GM21381 (cell line): ENCODE measurements around the gene RAB33A.
A peak's percentile ranks its signal among the peaks of the same experiment; 100 is the strongest.

Experiments
- ATAC-seq: cut with Tn5 transposase; IDR thresholded peaks from one replicate; pipeline ENCODE4 v1.9.1; 2021; ENCODE audit warnings: mild to moderate bottlenecking, moderate library complexity; ENCODE audit not compliant: unreplicated experiment

Gene RAB33A

DNA sequence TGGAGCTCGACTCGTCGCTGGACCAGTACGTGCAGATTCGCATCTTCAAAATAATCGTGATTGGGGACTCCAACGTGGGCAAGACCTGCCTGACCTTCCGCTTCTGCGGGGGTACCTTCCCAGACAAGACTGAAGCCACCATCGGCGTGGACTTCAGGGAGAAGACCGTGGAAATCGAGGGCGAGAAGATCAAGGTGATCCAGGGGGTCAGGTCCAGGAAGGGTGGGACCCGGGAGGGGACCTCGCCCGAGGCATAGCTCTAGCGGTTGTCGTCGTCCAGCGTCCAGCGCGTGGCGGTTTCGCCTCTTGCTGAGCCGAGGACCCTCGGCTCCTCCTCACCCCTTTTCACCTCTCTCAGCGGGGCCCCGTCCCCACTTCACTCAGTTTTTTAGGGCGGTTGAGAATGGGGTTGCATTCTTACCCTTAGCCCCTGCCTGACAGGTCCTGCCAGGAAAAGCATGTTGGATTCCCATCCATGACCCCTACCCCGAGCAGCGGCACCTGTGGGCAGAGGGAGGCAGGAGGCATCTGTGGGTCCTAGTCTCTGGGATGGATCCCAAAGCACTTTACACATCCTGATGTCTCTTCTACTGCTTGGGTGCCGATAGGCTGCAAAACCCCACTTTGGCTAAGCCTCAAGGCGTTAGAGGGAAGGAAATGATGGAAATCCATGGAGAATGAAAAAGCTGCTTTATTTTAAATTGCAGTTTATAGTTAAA lies 524 bp downstream of the RAB33A start:
- no peak for ATAC-seq

DNA sequence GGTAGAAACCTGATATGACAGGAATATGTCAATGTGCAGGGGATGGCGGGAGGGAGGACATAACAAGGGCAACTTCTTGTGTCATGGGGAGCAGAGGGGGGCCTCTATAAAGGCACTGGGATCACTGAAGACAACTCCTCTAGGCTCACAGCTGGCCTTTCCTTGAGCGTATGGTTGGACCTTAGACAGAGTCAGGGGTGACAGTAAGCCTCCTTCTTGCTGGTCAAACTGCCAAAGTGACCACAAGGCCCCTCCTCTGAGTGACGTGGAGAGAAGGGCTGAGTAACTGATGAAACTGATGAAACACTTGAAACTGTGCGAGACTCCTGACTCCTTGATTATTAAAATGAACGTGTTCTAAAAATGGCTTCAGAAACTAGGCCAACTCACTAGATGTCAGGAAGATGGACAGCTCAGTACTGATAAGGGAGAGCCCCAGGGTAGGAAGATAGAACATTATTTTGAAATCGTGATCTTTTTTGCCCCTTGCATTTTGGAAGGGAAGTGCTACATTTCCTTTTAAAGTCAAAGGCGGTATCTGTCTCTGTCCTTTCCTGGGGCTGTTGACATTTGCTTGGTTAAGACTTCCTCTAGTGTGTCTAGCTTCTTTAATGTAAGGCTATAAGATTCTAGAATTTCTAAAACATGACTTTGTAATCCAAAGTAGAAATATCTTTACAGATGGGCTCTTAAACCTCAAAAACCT lies 1.6 kb downstream of the RAB33A start:
- ATAC-seq, result peak; percentile 39

DNA sequence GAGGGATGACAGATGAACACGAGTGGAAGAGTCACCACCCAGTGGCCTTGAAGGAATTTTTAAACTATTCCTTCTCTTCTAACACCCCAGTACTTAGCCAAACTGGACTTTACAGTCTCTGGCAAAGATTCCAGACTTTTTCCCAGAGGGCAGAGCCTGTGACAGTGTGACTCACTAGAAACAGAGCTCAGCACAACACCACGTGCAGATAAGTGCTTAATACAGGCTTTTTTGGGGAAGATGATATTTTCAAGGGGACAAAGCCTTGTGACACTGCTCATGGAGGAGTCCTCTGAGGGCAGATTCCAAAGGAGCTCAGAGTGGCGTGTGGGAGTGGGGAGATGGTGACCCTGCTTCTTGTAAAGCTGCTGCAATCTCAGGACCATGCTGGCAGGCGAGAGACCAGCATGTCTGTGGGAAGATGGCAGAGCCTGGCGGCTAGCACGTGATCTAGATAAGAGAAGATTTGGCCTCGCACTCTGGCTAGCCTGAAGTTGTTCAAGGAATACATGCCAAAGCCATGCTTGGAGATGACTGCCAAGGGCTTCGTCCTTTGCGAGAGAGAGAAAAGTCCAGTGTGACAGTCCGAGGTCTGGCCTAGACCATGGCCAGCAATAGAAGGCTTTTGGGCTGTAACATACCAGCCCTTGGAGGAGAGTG lies 2.4 kb downstream of the RAB33A start:
- no peak for ATAC-seq

DNA sequence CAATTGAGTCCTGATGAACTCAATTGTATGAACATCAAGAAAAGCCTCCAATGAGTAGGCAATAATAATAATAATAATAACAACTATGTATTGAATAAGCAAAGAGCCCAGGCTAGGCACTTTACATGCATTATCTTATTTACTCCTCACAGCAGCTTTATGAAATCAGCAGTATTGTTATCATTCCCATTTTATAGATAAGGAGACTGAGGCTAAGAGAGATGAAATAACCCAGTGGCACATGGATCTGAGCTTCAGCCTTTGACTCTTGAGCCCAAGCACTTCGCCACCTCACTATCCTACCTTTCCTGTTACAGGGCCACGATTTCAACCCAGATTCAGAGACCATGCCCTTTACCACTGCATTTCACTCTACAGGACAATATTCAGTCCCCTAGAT lies 3.2 kb downstream of the RAB33A start:
- ATAC-seq, result no peak

DNA sequence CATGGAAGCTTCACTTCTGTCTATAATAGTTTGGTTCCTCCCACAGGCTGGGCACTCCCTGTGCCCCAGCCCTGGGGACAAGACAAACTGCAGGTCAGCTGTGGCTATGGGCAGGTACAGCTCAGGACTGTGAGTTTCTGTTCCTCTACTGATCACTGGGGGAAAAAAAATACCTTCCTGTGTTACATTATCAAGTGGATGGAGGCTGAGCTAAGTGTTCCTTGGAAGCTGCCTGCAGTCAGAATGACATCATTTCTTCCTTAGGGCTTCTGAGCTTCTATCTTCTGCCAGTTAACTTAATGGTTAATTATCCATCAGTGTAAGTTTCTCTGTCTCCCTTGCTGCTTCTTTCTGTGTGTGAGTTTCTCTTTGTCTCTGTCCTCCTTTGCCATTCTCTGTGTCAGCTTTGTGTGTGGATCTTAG lies 4.6 kb downstream of the RAB33A start:
- peak; percentile 68 for ATAC-seq

DNA sequence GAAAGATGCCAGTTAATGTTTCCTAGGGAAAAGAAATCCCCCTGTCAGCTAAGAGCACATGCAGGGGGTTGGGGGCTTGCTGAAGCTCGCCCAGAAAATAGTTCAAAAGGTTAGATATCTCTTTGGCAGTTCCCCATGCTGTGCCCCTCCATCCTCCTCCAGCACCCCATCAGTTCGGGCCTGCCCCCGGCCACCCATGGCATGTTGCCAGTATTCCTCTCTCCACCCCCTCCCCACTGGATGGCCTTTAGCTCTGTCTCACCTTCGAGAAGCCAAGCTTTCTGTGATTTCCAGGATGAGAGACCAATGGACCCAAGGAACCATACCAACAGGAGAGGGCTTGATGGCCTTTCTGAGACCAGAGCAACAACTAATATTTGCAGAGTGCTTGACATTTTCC lies 5.2 kb downstream of the RAB33A start:
- ATAC-seq, result no peak

DNA sequence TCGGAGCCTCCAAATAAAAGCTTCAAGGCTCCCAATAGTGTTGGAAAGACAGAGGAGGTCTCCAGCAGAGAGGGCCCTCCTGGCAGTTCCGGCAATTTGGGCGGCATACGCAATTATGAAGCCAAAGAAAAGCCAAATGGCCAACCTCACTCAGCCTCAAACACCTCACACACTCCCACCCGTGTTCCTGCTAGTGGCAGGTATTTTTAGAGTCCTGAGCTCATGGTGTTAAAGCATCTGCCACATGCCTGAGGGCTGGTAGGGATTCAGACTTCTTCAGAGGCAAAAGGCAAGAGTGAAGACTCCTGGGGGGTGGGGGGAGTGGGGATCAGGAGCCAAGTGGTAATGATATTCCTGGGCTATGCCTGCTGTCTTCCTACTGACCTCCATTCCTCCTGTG lies 7.4 kb downstream of the RAB33A start:
- no peak for ATAC-seq

DNA sequence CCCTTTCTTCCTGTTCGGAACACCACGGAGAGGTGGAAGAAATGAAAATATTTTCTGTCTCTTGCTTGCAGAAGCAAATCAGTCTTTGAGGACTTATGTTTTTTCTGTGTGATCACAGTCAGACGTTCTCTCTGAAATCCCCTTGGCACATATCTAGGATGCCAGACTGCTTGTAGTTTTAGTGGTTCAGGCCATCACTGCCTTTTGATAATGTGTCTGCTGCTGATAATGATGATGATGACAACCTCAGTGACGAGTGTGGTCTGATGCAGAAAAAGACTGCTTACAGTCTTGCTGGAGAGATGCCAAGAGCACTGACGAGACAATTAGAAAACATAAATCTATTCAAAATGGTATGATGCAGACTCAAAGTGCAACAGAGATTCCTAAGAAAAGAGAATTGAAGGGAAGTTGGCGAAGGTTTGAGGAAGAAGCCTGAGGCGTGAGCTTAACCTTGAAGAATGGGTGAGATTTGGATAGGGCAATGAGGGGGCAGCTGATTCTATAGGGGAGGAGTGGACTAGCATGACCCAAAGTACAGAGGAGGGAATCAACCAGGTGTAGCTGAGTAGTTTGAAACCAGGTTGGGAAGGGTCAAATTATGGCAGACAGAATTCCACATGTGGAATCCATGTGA lies 7.9 kb downstream of the RAB33A start:
- ATAC-seq, result no peak

DNA sequence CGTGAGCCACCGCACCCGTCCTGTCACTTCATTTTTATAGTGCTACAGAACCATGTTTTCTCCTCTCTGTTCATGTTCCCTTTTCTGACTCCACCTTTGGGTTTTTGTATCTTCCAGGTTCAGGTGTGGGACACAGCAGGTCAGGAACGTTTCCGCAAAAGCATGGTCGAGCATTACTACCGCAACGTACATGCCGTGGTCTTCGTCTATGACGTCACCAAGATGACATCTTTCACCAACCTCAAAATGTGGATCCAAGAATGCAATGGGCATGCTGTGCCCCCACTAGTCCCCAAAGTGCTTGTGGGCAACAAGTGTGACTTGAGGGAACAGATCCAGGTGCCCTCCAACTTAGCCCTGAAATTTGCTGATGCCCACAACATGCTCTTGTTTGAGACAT lies 12.4 kb downstream of the RAB33A start:
- ATAC-seq, result no peak

DNA sequence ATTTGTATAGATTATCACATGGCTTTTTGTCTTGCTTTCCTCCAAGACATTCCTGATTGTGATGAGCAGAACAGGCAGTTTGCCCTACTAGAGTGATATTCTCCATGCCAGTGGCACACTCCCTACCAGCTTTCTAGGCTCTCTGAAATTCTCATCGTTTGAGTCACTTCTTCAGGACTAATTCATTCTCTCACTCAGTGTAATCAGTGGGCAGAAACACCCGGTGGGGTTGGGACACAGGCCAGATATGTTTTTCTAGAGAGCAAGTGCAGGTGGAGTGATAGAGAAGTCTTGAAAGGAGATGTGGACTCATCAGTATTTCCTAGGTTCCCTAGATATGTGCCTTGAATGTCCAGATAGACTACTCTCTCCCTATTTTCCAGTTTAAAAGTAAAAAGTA lies 13.1 kb downstream of the RAB33A start:
- ATAC-seq, result no peak

DNA sequence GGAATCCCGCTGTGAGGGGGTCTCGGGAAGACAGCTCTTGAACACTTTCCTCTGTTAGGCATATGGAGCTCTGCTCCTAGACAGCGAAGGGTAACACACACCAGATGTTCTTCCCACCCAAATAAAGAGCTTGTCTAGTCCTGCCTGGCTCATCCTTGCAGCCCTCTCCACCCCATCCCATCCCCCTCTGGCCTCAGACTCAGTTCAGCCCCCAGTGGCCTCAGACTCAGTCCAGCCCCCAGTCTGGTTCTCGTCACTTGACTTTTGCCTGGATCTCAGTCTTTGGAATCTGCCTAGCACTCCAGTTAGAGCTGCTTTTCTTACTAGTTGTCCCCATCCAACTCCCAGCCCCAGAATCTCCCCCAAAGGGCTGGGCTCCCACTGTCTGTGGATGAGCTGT lies 14.9 kb downstream of the RAB33A start:
- ATAC-seq, result no peak

DNA sequence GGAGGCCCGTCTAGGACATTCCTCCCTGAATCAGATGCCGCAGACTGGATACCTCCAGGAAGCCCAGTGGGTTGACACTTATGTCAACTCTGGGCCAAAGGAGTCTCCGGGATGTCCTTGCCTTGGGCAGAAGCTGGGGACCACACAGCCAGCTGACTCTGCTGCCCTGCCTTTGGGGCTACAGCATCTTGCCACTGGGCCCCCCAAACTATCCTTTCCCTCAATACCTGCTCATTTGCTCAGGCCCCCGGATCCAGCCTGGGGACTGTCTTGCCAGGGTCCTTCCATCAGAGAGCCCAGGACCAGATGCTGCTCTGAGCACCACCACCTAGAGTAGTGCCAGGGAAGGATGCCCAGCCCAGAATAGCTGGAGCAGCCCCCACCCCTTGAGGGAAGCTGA lies 19.0 kb downstream of the RAB33A start:
- no peak for ATAC-seq

DNA sequence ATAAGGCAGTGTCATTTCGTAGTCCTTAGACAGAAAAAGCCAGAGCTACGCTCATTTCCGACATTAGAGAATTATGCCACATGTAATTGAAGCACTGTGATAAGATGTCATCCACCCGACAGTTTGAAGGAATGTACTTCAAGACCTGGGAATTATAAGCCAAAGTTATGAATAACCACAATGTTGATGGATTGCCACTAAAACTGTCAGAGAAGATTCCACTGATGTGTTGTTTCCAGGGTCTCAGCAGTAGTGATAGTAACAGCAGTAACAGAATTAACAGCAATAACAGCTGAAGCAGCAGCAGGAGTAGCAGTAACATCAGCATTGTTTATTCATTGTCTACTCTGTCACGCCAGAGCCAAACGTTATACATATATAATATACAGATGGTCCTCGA lies 24.7 kb downstream of the RAB33A start:
- no peak for ATAC-seq

DNA sequence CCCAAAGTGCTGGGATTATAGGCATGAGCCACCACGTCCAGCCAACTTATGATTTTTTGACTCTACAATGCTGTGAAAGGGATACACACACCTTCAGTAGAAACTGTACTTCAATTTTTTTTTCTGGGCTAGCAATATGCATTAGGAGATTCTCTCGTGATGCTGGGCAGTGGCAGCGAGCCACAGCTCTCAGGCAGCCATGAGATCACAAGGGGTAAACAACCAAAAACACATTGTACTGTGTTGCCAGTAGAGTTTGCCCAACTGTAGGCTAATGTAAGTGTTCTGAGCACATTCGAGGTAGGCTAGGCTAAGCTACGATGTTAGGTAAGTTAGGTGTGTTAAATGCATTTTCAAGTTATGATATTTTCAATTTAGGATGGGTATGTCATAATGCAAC lies 25.7 kb downstream of the RAB33A start:
- no peak for ATAC-seq

DNA sequence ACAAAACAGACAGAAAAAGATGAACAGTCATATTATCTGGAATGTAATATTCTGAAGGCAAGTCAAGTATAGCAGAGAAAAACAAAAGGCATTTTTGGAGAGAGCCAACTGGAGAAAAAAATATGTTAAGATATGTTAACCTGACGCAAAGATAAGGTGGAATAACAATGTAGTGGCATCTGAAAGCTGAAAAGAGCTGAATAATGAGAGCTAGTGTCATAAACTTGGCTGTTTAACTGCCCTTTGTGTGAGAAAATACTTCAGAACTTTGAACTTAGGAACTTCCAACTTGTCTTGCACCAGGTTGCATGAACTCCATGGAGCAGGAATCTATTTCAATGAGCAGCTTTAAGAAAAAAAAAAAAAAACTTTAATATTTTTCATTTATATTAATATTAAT lies 32.9 kb downstream of the RAB33A start:
- ATAC-seq, result no peak

DNA sequence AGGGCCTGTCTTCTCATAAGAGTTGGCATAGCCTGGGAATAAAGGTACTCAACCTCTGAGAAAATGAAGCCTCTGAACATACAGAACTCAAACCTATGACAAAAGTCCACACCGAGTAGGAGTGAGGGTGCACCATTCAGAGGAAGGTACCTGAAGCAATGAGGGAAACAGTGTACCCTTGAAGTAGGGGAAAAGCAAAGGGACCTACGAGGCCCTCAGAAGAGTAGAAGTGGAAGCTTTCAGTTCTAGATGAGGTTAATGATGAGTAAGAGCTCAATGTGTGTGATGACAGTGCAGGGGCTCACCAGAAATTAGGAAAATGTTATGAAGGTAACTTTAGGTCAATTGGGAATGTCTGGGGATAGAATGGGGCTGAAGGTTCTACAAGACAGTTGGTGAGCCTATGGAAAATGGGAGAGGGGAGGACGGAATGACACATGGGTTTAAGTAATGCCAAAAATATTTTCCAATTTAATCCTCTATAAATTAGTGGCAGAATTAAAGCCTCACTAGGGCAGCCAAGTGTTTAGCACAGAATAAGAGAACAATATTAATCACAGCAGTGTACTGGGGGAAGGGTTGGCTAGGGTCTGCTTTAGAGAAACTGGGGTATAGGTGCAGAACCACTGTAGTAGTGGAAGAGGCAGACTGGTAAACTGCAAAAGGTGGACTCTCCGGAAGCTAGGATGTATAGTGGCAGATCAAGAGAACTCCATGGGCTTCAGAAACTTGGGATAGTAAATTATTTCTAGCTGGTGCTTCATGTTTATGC lies 39.8 kb downstream of the RAB33A start:
- ATAC-seq, result no peak

DNA sequence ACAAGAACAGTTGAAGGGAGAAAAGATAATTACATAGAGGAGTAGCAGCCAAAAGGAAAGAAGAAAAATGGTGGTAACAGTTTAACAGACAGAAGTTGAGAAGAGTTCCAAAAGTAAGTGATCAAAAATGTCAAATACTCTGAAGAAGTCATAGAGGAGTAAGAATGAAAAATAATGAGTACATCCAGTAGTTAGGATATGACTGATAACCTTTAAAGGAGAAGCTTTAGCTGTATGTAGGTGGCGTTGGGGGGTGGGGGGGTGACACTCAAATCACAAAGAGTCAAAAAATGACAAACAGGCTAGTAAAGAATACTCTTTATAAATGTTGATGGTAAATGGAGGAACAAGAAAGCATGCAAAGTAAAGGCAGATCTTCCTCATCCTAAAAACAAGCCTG lies 40.6 kb downstream of the RAB33A start:
- no peak for ATAC-seq

DNA sequence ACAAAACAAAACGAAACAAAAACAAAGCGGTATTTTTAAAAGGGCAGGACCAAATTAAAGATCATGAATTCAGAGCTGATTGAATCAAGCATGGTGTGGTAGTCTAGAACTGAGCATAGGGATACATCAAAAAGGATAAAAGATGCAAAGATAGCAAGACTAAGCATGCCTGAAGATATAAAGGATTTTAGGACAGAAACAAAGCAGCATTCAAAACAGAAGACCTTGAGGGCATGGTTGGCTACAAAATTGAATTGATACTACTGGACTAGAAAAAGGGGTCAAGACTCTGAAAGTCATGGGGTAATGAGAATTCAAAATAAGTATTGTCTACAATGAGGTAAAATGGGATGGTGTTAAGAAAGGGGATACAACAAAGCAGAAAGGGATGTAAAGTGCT lies 41.6 kb downstream of the RAB33A start:
- no peak for ATAC-seq

DNA sequence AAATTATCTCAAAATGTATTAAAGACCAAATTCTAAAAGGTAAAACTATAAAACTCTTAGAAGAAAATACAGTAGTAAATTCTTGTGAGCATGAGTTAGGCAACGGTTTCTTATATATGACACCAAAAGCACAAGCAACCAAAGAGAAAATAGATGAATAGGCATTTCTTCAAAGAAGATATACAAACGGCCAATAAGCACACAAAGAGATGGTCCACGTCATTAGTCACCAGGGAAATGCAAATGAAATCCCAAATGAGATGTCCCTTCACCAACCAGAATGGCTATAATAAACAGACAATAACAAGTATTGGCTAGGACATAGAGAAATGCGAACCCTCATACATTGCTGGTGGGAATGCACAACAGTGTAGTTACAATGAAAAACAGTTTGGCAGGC lies 44.6 kb downstream of the RAB33A start:
- no peak for ATAC-seq

DNA sequence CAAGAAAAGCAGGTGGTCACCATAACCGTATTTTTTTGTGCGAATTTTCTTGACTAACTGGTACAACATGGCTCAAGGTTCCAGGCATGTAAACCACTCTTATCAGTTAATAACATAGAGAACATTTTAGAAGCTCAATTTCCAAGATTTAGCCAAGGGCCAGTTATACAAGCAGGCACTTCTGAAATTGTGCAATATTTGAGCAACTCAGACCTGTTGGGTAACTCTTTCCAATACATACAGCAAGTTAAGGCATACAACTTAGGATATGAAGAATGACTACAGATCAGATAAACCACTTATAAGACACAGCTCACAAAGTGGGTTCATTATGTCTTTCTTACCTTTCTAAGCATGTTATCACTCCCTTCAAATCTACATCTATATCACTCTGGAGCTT lies 53.0 kb downstream of the RAB33A start:
- ATAC-seq, result no peak

DNA sequence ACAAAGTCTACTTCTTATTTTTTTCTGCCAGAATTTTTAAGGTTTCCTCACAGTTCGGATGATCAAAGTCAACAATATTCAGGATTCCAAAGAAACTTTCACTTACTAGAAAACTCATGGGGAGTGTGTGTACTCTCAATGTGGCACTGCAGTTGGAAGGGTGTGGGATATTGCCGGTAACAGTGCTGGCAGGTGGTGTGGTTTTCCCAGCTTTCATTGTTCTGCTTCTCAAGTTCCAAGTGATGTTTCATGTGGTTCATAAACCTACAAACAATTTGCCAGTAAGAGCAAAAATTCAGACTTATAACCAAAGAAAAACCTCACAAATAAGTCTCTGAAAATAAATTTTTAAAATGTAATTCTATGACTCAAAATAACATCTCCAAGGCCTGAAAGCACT lies 57.1 kb downstream of the RAB33A start:
- ATAC-seq, result no peak
